Fibroblast of mammary gland (primary cell): ENCODE data around the gene IL25.
"Not testable (repeated sequence)": the region's sequence is repeated elsewhere in the genome, so short reads cannot be mapped to it uniquely, and the experiment has no call there.

Source experiments
- DNase-seq: peaks from one replicate; pipeline ENCODE4 v3.0.0-alpha.2; 2010; ENCODE audit warnings: low read depth
- H3K4me3 ChIP-seq: 2 replicates; pipeline ENCODE4 v1.5.1; 2011; ENCODE audit warnings: low read depth, mild to moderate bottlenecking, low read length, moderate library complexity; ENCODE audit not compliant: control insufficient read depth
- TF ChIP-seq, protein P1 (sequence below): conservative IDR thresholded peaks from 2 replicates; pipeline ENCODE4 v1.5.1; 2011; ENCODE audit warnings: low read depth, low read length, inconsistent platforms; ENCODE audit not compliant: control insufficient read depth, insufficient read depth

The IL25 gene

DNA sequence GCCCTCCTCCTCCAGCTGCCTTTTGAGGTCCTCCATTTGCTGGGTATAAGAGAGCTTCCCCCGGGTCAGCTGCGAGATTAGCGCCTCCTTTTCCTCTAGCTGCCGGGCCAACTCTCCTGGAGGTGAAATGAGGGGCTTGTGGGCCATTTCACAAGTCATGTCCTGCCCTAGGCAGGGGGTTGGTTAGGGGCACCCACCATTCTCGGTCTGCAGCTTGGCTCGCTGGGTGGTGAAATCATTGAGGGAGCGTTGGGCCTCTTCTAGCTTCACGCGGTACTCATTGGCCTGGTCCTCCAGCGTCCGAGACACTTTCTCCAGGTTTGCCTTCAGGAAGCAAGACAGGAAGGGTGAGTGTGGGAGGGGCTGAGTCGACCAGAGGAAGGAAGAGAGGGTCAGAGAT, 16.8 kb downstream of the IL25 start:
- no peak overlapping the region for H3K4me3 ChIP-seq
- TF ChIP-seq, protein P1, sequence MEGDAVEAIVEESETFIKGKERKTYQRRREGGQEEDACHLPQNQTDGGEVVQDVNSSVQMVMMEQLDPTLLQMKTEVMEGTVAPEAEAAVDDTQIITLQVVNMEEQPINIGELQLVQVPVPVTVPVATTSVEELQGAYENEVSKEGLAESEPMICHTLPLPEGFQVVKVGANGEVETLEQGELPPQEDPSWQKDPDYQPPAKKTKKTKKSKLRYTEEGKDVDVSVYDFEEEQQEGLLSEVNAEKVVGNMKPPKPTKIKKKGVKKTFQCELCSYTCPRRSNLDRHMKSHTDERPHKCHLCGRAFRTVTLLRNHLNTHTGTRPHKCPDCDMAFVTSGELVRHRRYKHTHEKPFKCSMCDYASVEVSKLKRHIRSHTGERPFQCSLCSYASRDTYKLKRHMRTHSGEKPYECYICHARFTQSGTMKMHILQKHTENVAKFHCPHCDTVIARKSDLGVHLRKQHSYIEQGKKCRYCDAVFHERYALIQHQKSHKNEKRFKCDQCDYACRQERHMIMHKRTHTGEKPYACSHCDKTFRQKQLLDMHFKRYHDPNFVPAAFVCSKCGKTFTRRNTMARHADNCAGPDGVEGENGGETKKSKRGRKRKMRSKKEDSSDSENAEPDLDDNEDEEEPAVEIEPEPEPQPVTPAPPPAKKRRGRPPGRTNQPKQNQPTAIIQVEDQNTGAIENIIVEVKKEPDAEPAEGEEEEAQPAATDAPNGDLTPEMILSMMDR: no peak
- no peak for DNase-seq

DNA sequence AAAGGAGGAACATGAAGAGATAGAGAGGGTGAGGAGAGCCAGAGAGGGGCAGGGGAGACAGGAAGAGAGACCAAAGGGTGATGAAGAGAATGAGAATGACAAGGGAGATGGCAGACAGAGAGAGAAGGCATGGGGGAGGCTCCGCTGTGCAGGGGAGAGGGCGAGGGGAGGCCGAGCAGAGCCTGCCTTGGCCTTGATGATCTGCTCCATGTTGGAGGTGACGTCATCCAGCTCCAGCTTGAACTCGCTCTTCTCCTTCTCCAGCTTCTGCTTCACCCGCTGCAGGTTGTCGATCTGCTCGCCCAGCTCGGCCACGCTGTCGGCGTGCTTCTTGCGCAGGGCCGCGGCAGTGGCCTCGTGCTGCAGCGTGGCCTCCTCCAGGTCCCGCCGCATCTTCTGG, 17.3 kb downstream of the IL25 start:
- not testable (repeated sequence) for DNase-seq, H3K4me3 ChIP-seq

DNA sequence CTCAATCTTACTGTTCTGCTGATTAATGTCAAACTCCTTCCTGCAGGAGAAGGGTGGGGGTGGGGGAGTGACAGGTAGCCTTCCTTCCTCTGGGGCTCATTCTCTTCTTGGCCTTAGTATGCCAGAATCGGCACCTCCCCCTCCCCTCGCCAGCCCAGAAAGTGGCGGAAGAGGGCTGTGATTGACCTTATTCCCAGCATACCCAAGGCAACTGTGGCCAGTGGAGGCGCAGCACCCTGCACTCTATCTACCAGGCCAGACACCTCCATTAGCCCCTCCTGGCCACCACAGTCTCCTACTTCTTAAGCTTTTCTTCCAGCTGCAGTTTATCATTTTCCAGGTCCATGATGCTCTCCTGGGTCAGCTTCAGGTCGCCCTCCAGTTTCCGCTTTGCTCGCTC, 20.0 kb downstream of the IL25 start:
- H3K4me3 ChIP-seq: no peak overlapping the region
- TF ChIP-seq, protein P1: no peak
- no peak for DNase-seq

DNA sequence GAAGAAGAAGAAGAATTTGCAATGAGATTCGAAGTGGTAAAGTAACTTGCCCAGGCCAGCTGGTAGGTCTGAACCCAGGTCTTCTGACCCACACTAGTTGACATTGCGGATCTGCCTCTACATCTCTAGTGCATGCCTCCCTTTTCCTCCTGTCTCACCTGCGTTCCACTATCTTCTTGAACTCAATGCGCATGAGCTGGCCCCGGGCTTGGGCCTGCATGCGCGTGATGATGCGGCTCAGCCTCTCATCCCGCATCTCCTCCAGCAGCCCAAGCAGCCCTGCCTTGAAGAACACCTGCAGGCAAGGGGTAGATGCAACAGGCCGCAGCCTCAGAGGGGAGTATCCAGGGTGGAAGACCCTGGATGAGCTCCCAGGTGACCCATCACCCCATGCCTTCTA, 23.5 kb downstream of the IL25 start:
- TF ChIP-seq, protein P1: no peak
- no peak overlapping the region for H3K4me3 ChIP-seq
- DNase-seq: no peak

DNA sequence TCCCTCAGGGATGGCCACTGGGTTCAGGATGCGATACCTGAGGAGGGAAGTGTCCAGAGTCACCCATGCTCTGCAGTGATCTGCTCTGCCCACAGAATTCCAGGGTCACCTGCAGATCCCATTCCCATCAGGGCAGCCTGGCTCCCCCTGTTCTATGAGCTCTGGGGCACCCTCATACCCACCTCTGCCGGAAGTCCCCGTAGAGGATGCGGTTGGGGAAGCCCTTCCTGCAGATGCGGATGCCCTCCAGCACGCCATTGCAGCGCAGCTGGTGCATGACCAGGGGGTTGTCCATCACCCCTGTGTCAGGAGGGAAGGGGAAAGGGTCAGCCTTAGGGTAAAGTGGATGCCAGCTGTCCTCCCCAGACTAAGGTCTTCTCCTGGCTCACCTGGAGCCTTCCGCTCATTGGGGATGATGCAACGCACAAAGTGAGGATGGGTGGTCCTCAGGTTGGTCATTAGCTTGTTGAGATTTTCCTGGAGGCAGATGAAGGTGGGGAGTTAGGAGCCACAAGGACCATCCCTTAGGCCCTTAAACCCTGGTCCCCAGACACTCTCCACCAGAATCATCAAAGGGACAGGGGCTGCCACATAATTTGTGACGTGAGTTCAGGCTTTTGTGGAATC, 24.3 kb downstream of the IL25 start:
- TF ChIP-seq, protein P1: no peak
- no peak for DNase-seq
- no peak overlapping the region for H3K4me3 ChIP-seq

DNA sequence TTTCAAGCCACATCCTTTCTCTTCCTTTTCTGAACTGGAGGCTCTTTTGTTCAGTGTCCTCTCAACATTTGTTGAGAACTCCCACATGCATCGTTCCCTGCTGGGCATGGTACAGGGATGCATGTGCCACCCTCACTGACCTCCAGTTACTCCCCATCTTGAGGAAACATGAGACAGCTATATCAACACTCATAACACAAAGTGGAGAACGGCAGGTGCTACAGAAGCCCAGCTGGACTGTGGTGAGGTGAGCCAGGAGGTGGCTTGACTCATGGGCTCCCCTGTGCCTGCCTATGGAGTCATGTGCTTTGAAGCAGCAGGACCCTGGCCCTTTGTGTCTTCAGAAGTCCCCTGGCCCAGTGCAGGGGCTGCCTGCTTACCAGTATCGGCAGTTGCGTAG, 25.7 kb downstream of the IL25 start:
- TF ChIP-seq, protein P1: no peak
- no peak overlapping the region for H3K4me3 ChIP-seq
- no peak for DNase-seq

DNA sequence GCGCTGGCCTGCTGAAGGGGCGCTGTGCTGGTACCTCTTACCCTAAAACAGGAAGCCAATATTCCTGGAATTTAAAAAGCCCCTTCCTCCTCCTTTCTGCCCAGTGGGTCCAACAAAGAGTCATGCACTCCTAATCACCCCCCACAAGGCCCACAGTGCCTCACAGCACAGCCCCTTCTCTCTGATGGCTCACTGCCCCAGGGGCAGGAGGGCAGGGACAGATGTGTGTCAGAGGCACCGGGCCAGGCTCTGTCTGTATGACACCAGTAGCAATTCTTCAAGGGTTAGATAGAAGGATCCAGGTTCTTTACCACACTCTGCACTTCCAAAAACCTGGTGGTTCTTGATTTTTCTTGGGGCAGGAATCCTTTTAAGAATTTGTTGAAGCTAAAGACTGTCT, 26.5 kb downstream of the IL25 start:
- DNase-seq: no peak

More for the DNA sequence above, 26.5 kb downstream of the IL25 start:
- no peak overlapping the region for H3K4me3 ChIP-seq
- TF ChIP-seq, protein P1: no peak
